Measurements from ENCODE around the gene RIMBP3C. TPM values are rescaled to one million over a fixed set of nuclear protein-coding genes. Genes with fewer than 3 reads are reported as not detected.

The RIMBP3C gene
- total and polyA plus RNA-seq, 2 of the 8 experiments (the other 6 are each of a cell fraction or from before 2014, with no cell fraction given), result 0.08 TPM; not detected in 1

DNA sequence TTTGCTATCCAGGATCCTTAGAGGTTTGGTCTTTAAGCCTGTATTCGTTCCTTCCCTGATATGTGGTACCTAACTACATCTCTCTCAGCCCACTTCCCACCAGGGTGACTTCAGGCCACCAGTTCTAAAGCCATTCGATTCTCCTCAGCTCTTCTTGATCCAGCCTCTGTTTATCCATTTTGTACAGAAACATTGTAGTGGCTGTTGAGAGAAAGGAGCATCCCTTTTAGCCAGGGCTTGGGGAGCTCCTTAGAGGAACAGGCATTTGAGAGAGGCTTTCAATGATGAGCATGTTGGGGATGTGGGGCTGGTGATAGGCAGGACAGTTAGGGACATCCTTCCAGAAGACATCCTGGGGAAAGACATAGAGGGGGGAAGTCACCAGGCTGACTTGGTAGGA is 34.1 kb upstream of the RIMBP3C start:
- H4K5ac ChIP-seq (ENCODE audit: insufficient read length, low read depth, low read length), result no peak overlapping the region
- TF ChIP-seq CHD1 (IDR thresholded peaks at IDR 0.05; ENCODE audit: low read depth, low read length), result no peak
- no peak for TF ChIP-seq ASH2L (IDR thresholded peaks at IDR 0.05; ENCODE audit: low read length)
- no peak for TF ChIP-seq GTF2F1 (IDR thresholded peaks at IDR 0.05; ENCODE audit: borderline replicate concordance, low read depth, low read length)
- no peak for TF ChIP-seq RNF2 (IDR thresholded peaks at IDR 0.05; ENCODE audit: borderline replicate concordance, low read depth, low read length, missing control alignments, poor library complexity, severe bottlenecking)
- no peak for TF ChIP-seq GABPA (IDR thresholded peaks at IDR 0.05; ENCODE audit: borderline replicate concordance, insufficient read depth, low read length)
- TF ChIP-seq HDAC6 (IDR thresholded peaks at IDR 0.05; ENCODE audit: low read depth, low read length), result no peak
- TF ChIP-seq KDM1A (IDR thresholded peaks at IDR 0.05; ENCODE audit: borderline replicate concordance, low read length), result no peak
- TF ChIP-seq TAF7 (optimal IDR thresholded peaks at IDR 0.05; ENCODE audit: borderline replicate concordance, low read depth, low read length), result no peak
- ChIA-PET CTCF (ENCODE audit: partially characterized antibody) (interaction anchor here (1.2 to 2.0 kb wide), 7 partner anchors 8 to 45 kb away, joined by 3 to 7 read pairs (median 5); no protein-coding TSS in a partner anchor), POLR2A (ENCODE audit: partially characterized antibody) (interaction anchor here (1.1 to 1.4 kb wide), 4 partner anchors 11 to 44 kb away, joined by 3 to 5 read pairs (median 4); partner anchors contain the start of gene YDJC)
- no peak overlapping the region for H2BK5ac ChIP-seq (ENCODE audit: low read depth, low read length)
- WGBS, 2 experiments (ENCODE audit: extremely low coverage in 1 of 2, insufficient coverage in 1 of 2, insufficient read length in 1 of 2, insufficient replicate concordance in 2 of 2, low coverage in 1 of 2, low lambda C conversion rate in 2 of 2, missing lambda C conversion rate in 1 of 2), result 89% methylated on average over 2 of the region's 2 CpGs; no CpG with 5 or more reads in 1 of the 2 experiments
- H3K79me2 ChIP-seq (ENCODE audit: control insufficient read depth in 1 of 2, insufficient read depth in 2 of 2, low read length in 2 of 2), result peaks cover 24 to 92% of the 10 kb centered on the region in 2 experiments
- no peak overlapping the region for H2BK120ac ChIP-seq (replicated peaks; ENCODE audit: low read depth, low read length)
- H3K4me2 ChIP-seq (ENCODE audit: insufficient read depth in 1 of 2, low read depth in 2 of 2, low read length in 2 of 2), result no peak overlapping the region
- H3K4me3 ChIP-seq (ENCODE audit: extremely low read depth in 1 of 4, insufficient read depth in 2 of 4, low read depth in 3 of 4, low read length in 4 of 4), result no peak overlapping the region
- H4K91ac ChIP-seq (replicated peaks; ENCODE audit: insufficient read length, low read length), result no peak overlapping the region
- no peak overlapping the region for H2AK5ac ChIP-seq (ENCODE audit: low read depth, low read length)
- H3K18ac ChIP-seq (ENCODE audit: extremely low read depth, low read length), result no peak overlapping the region
- H3K23ac ChIP-seq (ENCODE audit: insufficient read length), result no peak overlapping the region
- no peak overlapping the region for H3K56ac ChIP-seq (replicated peaks; ENCODE audit: insufficient read length, low read depth, low read length)
- no peak overlapping the region for H2BK15ac ChIP-seq (ENCODE audit: low read length)
- H3K4me1 ChIP-seq (replicated peaks in 1 of 4; ENCODE audit: control insufficient read depth in 3 of 4, insufficient read depth in 4 of 4, low read length in 3 of 4), result no peaks in the 10 kb centered on the region
- H3K9ac ChIP-seq (replicated peaks in 1 of 4; ENCODE audit: extremely low read depth in 1 of 4, low read depth in 3 of 4, low read length in 3 of 4), result no peak overlapping the region
- no peak overlapping the region for H3K27ac ChIP-seq (ENCODE audit: low read depth, low read length)
- H3K4ac ChIP-seq (replicated peaks; ENCODE audit: insufficient read length, low read depth, low read length), result no peak overlapping the region
- peaks cover 10% of the 10 kb centered on the region for H3K79me1 ChIP-seq (ENCODE audit: low read depth, low read length)
- peaks cover 18 to 35% of the 10 kb centered on the region in 2 experiments for H4K20me1 ChIP-seq (replicated peaks in 1 of 2; ENCODE audit: control insufficient read depth in 1 of 2, insufficient read depth in 2 of 2, low read length in 2 of 2)
- H2AFZ ChIP-seq (ENCODE audit: low read length), result no peak overlapping the region
- H2BK12ac ChIP-seq (ENCODE audit: low read depth, low read length), result no peak overlapping the region
- DNase-seq (ENCODE audit: low read depth in 1 of 2, low spot score in 2 of 2), result no peak
- no peaks in the 10 kb centered on the region for H3K27me3 ChIP-seq (replicated peaks in 1 of 4; ENCODE audit: control insufficient read depth in 3 of 4, extremely low read depth in 1 of 4, insufficient read depth in 3 of 4, low read length in 3 of 4)
- FAIRE-seq, result no peak
- peaks cover 0 to 4% (median 0%) of the 10 kb centered on the region in 4 experiments; a peak in 2 of 8 replicates for H3K36me3 ChIP-seq (ENCODE audit: control insufficient read depth in 2 of 4, insufficient read depth in 4 of 4, low read length in 3 of 4)
- H3K9me3 ChIP-seq (ENCODE audit: insufficient read depth in 2 of 2, low read depth in 1 of 2, low read length in 1 of 2), result no peaks in the 10 kb centered on the region
- H3K23me2 ChIP-seq (ENCODE audit: low read depth, low read length), result no peaks in the 10 kb centered on the region
- no peak overlapping the region for H2BK20ac ChIP-seq (ENCODE audit: low read length)
- H3K14ac ChIP-seq (ENCODE audit: insufficient read length), result no peak overlapping the region
- no peak overlapping the region for H4K8ac ChIP-seq (ENCODE audit: extremely low read depth, insufficient read depth, low read length)
